ENCODE measurements around the gene HSD11B1.

Gene HSD11B1

GRCh38 chr1:209733409-209734192 is 29.0 kb downstream of the HSD11B1 start:
- Histone ChIP-seq H3K4me3 (ENCODE audit: low read length) (no peak overlapping the region), H3K9ac (ENCODE audit: low read length) (no peak overlapping the region), H3K79me2 (ENCODE audit: low read length) (no peaks in the 10 kb centered on the region), H2AFZ (ENCODE audit: low read length) (no peak overlapping the region), H3K9me2 (replicated peaks; ENCODE audit: insufficient read depth, low read length) (no peaks in the 10 kb centered on the region), H3K27me3 (replicated peaks; ENCODE audit: insufficient read depth, low read length) (no peaks in the 10 kb centered on the region), H3F3A (ENCODE audit: insufficient read depth, low read length) (no peaks in the 10 kb centered on the region), H3K27ac (ENCODE audit: low read length) (no peak overlapping the region), H4K20me1 (ENCODE audit: insufficient read depth, low read length) (no peaks in the 10 kb centered on the region), H3K9me3 (replicated peaks; ENCODE audit: insufficient read depth, low read length) (no peaks in the 10 kb centered on the region), H3K4me1 (ENCODE audit: low read length) (no peaks in the 10 kb centered on the region), H3K36me3 (replicated peaks; ENCODE audit: insufficient read depth, low read length) (no peaks in the 10 kb centered on the region), H3K4me2 (ENCODE audit: low read depth, low read length) (no peak overlapping the region)
- no peak for DNase-seq
- TF ChIP-seq EZH2 (optimal IDR thresholded peaks at IDR 0.05; ENCODE audit: low read depth, low read length), result no peak
- TF ChIP-seq CTCF (IDR thresholded peaks at IDR 0.05; ENCODE audit: low read length), result no peak
- TF ChIP-seq EZH2phosphoT487 (IDR thresholded peaks at IDR 0.05; ENCODE audit: low read length), result no peak

GRCh38 chr1:209736490-209737117 is 32.0 kb downstream of the HSD11B1 start:
- no peak overlapping the region for H3K27ac ChIP-seq (ENCODE audit: low read length)
- no peak for TF ChIP-seq EZH2 (optimal IDR thresholded peaks at IDR 0.05; ENCODE audit: low read depth, low read length)
- TF ChIP-seq EZH2phosphoT487 (IDR thresholded peaks at IDR 0.05; ENCODE audit: low read length), result no peak
- TF ChIP-seq CTCF (IDR thresholded peaks at IDR 0.05; ENCODE audit: low read length), result no peak
- no peaks in the 10 kb centered on the region for H3F3A ChIP-seq (ENCODE audit: insufficient read depth, low read length)
- DNase-seq, result no peak
- peaks cover 5% of the 10 kb centered on the region for H3K4me1 ChIP-seq (ENCODE audit: low read length)
- no peak overlapping the region for H3K4me3 ChIP-seq (ENCODE audit: low read length)
- no peak overlapping the region for H2AFZ ChIP-seq (ENCODE audit: low read length)
- no peak overlapping the region for H3K4me2 ChIP-seq (ENCODE audit: low read depth, low read length)
- no peaks in the 10 kb centered on the region for H3K9me3 ChIP-seq (replicated peaks; ENCODE audit: insufficient read depth, low read length)
- no peaks in the 10 kb centered on the region for H4K20me1 ChIP-seq (ENCODE audit: insufficient read depth, low read length)
- no peaks in the 10 kb centered on the region for H3K36me3 ChIP-seq (replicated peaks; ENCODE audit: insufficient read depth, low read length)
- H3K9me2 ChIP-seq (replicated peaks; ENCODE audit: insufficient read depth, low read length), result no peaks in the 10 kb centered on the region
- no peaks in the 10 kb centered on the region for H3K79me2 ChIP-seq (ENCODE audit: low read length)
- no peak overlapping the region for H3K9ac ChIP-seq (ENCODE audit: low read length)
- H3K27me3 ChIP-seq (replicated peaks; ENCODE audit: insufficient read depth, low read length), result no peaks in the 10 kb centered on the region

GRCh38 chr1:209737118-209737505 is 32.5 kb downstream of the HSD11B1 start:
- H3K9me2 ChIP-seq (replicated peaks; ENCODE audit: insufficient read depth, low read length), result no peaks in the 10 kb centered on the region

More at GRCh38 chr1:209737118-209737505, 32.5 kb downstream of the HSD11B1 start:
- H3K27ac ChIP-seq (ENCODE audit: low read length), result no peak overlapping the region
- no peaks in the 10 kb centered on the region for H3K9me3 ChIP-seq (replicated peaks; ENCODE audit: insufficient read depth, low read length)
- TF ChIP-seq CTCF (IDR thresholded peaks at IDR 0.05; ENCODE audit: low read length) (no peak), EZH2 (optimal IDR thresholded peaks at IDR 0.05; ENCODE audit: low read depth, low read length) (no peak), EZH2phosphoT487 (IDR thresholded peaks at IDR 0.05; ENCODE audit: low read length) (no peak)
- H3K36me3 ChIP-seq (replicated peaks; ENCODE audit: insufficient read depth, low read length), result no peaks in the 10 kb centered on the region
- no peak overlapping the region for H3K4me3 ChIP-seq (ENCODE audit: low read length)
- no peak overlapping the region for H2AFZ ChIP-seq (ENCODE audit: low read length)
- H4K20me1 ChIP-seq (ENCODE audit: insufficient read depth, low read length), result no peaks in the 10 kb centered on the region
- no peaks in the 10 kb centered on the region for H3K79me2 ChIP-seq (ENCODE audit: low read length)
- no peaks in the 10 kb centered on the region for H3F3A ChIP-seq (ENCODE audit: insufficient read depth, low read length)
- no peak for DNase-seq
- no peak overlapping the region for H3K4me2 ChIP-seq (ENCODE audit: low read depth, low read length)
- H3K9ac ChIP-seq (ENCODE audit: low read length), result no peak overlapping the region
- H3K4me1 ChIP-seq (ENCODE audit: low read length), result peaks cover 10% of the 10 kb centered on the region
- no peaks in the 10 kb centered on the region for H3K27me3 ChIP-seq (replicated peaks; ENCODE audit: insufficient read depth, low read length)
